Smooth muscle cell (in vitro differentiated cells): ENCODE results near the gene SLPI. TPM values are rescaled to one million over a fixed set of nuclear protein-coding genes. Genes with fewer than 3 reads are reported as not detected.

ENCODE experiments used
- DNase-seq: peaks from one replicate; lab custom pipeline; 2025; ENCODE audit not compliant: unreplicated experiment; lab: John Stamatoyannopoulos, UW
- H2AFZ ChIP-seq: fragments of 200-600 bp; sonication (generic); 2 replicates; pipeline ENCODE4 v1.6.0; 2016; ENCODE audit warnings: antibody characterized with exemption, low read depth, mild to moderate bottlenecking
- H3F3A ChIP-seq: fragments of 200-600 bp; sonication (generic); 2 replicates; pipeline ENCODE4 v1.6.0; 2017; ENCODE audit warnings: antibody characterized with exemption, low read depth
- H3K27ac ChIP-seq: fragments of 200-600 bp; sonication (generic); 2 replicates; pipeline ENCODE4 v1.5.1; 2016; ENCODE audit warnings: low read depth, mild to moderate bottlenecking
- H3K27me3 ChIP-seq: fragments of 200-600 bp; sonication (generic); 2 replicates; pipeline ENCODE4 v1.6.1; 2016; ENCODE audit warnings: low read depth, mild to moderate bottlenecking
- H3K36me3 ChIP-seq: fragments of 200-600 bp; sonication (generic); 2 replicates; pipeline ENCODE4 v1.5.1; 2016; ENCODE audit warnings: low read depth
- H3K4me1 ChIP-seq: fragments of 200-600 bp; sonication (generic); 2 replicates; pipeline ENCODE4 v1.5.1; 2016; ENCODE audit warnings: low read depth
- H3K4me2 ChIP-seq: fragments of 200-600 bp; sonication (generic); 2 replicates; pipeline ENCODE4 v1.6.0; 2016; ENCODE audit warnings: mild to moderate bottlenecking
- H3K4me3 ChIP-seq: fragments of 200-600 bp; sonication (generic); 2 replicates; pipeline ENCODE4 v1.5.1; 2016; ENCODE audit warnings: mild to moderate bottlenecking
- H3K79me2 ChIP-seq: fragments of 200-600 bp; sonication (generic); 2 replicates; pipeline ENCODE4 v1.6.0; 2016; ENCODE audit warnings: low read depth, mild to moderate bottlenecking
- H3K9ac ChIP-seq: fragments of 200-600 bp; sonication (generic); 2 replicates; pipeline ENCODE4 v1.6.0; 2016; ENCODE audit warnings: low read depth
- H3K9me3 ChIP-seq: fragments of 200-600 bp; sonication (generic); replicated peaks from 2 replicates; pipeline ENCODE4 v1.5.1; 2016; ENCODE audit warnings: low read depth
- H4K20me1 ChIP-seq: fragments of 200-600 bp; sonication (generic); 2 replicates; pipeline ENCODE4 v1.6.0; 2016; ENCODE audit warnings: low read depth
- CTCF ChIP-seq: fragments of 200-600 bp; sonication (generic); IDR thresholded peaks from 2 replicates; pipeline ENCODE4 v1.5.1; 2017; ENCODE audit warnings: borderline replicate concordance, mild to moderate bottlenecking, antibody characterized with exemption; ENCODE audit not compliant: insufficient read depth, poor library complexity, severe bottlenecking
- WGBS: methylation state at CpG from one replicate; pipeline ENCODE4 v1.1.7; 2016; ENCODE audit warnings: low lambda C conversion rate; 5-methylcytosine and 5-hydroxymethylcytosine counted together
- polyA plus RNA-seq: library from polyadenylated mRNA; unstranded; fragments of >200 nt; fragmentation: Nextera tagmentation; extraction: Ambion mirVana; gene quantifications from 2 replicates; pipeline ENCODE4 v1.2.1, GENCODE V29; 2016
- total RNA-seq: library from RNA; depleted of rRNA; stranded (reverse); fragments of >200 nt; gene quantifications from 2 replicates; pipeline ENCODE4 v1.2.3, GENCODE V29; 2014

The SLPI gene
- 0.63 and 1.1 TPM in 2 replicates for total RNA-seq
- 3.1 and 5.2 TPM in 2 replicates for polyA plus RNA-seq

- TF ChIP-seq CTCF = no peak
- H3K79me2 ChIP-seq = no peaks in the 10 kb centered on the region
- no peak within 1 kb of the TSS for H2AFZ ChIP-seq
- peaks cover 9% of the 10 kb centered on the region for H3K27me3 ChIP-seq
- no peak within 1 kb of the TSS for H3K9ac ChIP-seq
- H3F3A ChIP-seq = no peaks in the 10 kb centered on the region
- H3K27ac ChIP-seq = no peak within 1 kb of the TSS
- H3K4me1 ChIP-seq = no peaks in the 10 kb centered on the region
- 69% methylated on average over 7 of the region's 7 CpGs for WGBS
- H3K36me3 ChIP-seq = no peaks in the 10 kb centered on the region
- H4K20me1 ChIP-seq = no peaks in the 10 kb centered on the region
- no peak within 1 kb of the TSS for H3K4me2 ChIP-seq
- H3K4me3 ChIP-seq = no peak within 1 kb of the TSS
- H3K9me3 ChIP-seq = no peaks in the 10 kb centered on the region
- DNase-seq = no peak
These were observed at the start of gene SLPI for GRCh38 chr20:45254383-45255262. Gene SLPI (minus strand): TSS chr20:45254564. CDS start chr20:45254543, 21 bp downstream.

GRCh38 chr20:45303586-45304463 lies 49.5 kb upstream of the SLPI start:
- H3K9ac ChIP-seq = no peak overlapping the region
- DNase-seq = no peak
- no peak overlapping the region for H3K4me2 ChIP-seq
- no peak overlapping the region for H2AFZ ChIP-seq
- no peaks in the 10 kb centered on the region for H4K20me1 ChIP-seq
- H3K9me3 ChIP-seq = no peaks in the 10 kb centered on the region
- no peak for TF ChIP-seq CTCF
- H3K27ac ChIP-seq = no peak overlapping the region
- H3K4me3 ChIP-seq = no peak overlapping the region
- no peaks in the 10 kb centered on the region for H3F3A ChIP-seq
- H3K79me2 ChIP-seq = no peaks in the 10 kb centered on the region
- no peaks in the 10 kb centered on the region for H3K36me3 ChIP-seq
- WGBS = 90% methylated on average over 47 of the region's 47 CpGs
- H3K4me1 ChIP-seq = no peaks in the 10 kb centered on the region
- H3K27me3 ChIP-seq = no peaks in the 10 kb centered on the region

- TF ChIP-seq CTCF = no peak
- Histone ChIP-seq H3K4me1 (no peaks in the 10 kb centered on the region), H2AFZ (no peak overlapping the region), H3K4me2 (no peak overlapping the region), H3K27ac (no peak overlapping the region), H3K9me3 (no peaks in the 10 kb centered on the region), H3F3A (no peaks in the 10 kb centered on the region), H4K20me1 (no peaks in the 10 kb centered on the region), H3K9ac (no peak overlapping the region), H3K79me2 (no peaks in the 10 kb centered on the region), H3K4me3 (no peak overlapping the region), H3K27me3 (no peaks in the 10 kb centered on the region), H3K36me3 (no peaks in the 10 kb centered on the region)
- WGBS = 95% methylated on average over 5 of the region's 5 CpGs
- DNase-seq = no peak
These were observed 47.5 kb upstream of the SLPI start for GRCh38 chr20:45301824-45302271.
